HG03064 (cell line): ENCODE results near the gene ZBED1.
"Not testable (repeated sequence)": the region's sequence is repeated elsewhere in the genome, so short reads cannot be mapped to it uniquely, and the experiment has no call there.

Experiments
- ATAC-seq: cut with Tn5 transposase; IDR thresholded peaks from one replicate; pipeline ENCODE4 v1.9.1; 2021; ENCODE audit warnings: low read depth; ENCODE audit not compliant: unreplicated experiment

Gene ZBED1

DNA sequence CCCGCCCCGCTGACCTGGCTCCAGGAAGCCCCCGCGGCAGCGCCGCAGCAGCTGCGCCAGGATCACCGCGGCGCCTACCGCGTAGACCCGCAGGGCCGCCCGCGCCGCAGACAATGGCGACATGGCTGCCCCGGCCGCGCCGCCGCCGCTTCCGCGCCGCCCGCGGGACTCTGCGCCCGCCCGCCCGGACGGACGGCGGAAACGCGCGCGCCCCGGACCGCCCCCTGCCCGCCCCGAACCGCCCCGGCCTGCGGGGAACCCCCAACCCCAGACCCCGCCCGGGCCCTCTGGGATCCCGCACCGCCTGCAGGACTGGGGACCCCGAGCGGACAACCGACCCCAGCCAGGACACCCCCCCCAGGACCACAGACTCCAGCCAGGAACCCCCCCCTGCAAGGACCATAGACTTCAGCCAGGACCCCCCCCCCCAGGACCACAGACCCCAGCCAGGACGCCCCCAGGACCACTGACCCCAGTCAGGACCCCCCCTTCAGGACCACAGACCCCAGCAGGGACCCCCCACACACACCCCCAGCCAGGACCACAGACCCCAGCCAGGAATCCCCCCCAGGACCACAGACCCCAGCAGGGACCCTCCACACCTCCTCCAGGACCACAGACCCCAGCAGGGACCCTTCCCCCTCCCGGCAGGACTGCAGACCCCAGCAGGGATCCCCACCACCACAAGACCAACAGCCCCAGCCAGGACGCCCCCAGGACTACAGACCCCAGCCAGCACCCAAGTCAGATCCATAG, at the start of gene ZBED1, which contains the start of gene DHRSX:
TSS of gene ZBED1 (minus strand) at position 174 of the 756 bp plus-strand sequence. CDS start 10,257 bp downstream, outside the sequence.
TSS of gene DHRSX (minus strand) at position 174 of the 756 bp plus-strand sequence. CDS start at position 123, 51 bp downstream.
- peak; percentile 63 for ATAC-seq

DNA sequence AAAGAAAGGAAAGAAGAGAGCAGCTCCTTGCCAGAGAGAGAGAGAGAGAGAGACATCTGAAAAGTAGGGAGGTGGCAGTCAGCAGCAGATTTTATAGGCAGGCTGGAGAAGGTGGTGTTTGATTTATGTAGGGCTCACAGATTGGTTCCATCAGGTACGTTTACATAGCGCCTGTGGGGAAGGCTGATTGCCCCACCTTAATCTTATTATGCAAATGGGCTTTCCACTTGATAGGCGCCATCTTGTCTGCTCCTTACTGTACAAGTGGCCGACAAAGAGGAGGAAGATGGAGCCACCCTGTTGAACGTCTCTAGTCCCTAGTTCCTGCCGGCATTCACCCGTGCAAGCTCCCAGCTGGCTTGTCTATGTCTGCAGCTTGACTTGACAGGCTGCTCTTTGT, 49.1 kb upstream of the ZBED1 start:
- ATAC-seq, result no peak

DNA sequence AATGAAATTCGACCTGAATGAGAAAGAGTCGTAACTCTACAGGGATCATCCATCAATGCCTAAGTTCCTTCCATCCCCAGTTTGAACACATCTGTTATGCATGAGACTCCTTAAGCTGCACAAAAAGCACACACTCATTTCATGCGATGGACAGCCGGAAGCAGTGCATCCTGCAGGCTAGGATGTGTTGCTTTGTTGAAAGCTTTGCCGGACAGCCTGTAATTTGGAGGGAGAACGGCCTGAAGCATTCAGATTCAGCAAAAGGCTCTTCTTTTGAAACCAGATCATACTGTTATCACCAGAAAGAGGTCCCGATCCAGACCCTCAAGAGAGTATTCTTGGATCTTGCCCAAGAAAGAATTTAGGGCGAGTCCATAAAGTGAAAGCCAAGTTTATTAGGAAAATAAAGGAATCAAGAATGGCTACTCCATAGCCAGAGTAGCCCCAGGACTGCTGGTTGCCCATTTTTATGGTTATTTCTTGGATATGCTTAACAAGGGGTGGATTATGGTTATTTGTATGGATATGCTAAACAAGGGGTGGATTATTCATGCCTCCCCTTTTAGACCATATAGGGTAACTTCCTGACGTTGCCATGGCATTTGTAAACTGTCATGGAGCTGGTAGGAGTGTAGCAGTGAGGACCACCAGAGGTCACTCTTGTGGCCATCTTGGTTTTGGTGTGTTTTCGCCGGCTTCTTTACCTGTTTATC, 48.1 kb upstream of the ZBED1 start:
- ATAC-seq, result no peak

DNA sequence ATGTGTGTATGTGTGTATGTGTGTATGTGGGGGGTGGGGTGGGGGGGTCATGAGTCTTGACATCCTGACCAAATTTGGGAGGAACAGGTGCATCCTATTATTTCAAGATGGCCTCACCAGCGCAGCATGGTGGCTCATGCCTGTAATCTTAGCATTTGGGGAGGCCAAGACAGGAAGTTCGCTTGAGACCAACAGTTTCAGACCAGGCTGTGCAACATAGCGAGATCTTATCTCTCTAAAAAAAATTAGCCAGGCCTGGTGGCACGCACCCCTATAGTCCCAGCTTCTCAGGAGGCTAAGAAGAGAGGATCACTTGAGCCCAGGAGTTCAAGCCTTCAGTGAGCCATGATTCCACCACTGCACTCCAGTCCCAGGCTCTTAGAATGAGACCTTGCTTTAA, 47.0 kb upstream of the ZBED1 start:
- no peak for ATAC-seq

DNA sequence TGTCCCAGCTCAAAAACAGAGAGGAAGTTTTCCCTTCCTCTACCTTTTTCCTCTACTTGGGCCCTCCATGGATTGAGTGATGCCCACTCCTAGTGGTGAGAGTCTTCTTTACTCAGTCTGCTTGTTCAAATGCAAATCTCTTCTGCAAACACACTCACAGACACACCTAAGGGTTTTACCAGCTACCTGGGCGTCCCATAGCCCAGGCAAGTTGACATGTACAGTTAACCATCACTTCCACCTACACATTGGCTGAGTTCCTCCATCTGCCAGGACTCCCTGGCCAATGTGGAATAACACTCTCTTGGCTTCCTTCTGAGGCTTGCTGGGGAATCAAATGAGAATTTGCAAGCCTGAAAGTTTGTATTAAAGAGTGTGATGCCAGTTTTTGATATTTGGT, 45.7 kb upstream of the ZBED1 start:
- no peak for ATAC-seq

DNA sequence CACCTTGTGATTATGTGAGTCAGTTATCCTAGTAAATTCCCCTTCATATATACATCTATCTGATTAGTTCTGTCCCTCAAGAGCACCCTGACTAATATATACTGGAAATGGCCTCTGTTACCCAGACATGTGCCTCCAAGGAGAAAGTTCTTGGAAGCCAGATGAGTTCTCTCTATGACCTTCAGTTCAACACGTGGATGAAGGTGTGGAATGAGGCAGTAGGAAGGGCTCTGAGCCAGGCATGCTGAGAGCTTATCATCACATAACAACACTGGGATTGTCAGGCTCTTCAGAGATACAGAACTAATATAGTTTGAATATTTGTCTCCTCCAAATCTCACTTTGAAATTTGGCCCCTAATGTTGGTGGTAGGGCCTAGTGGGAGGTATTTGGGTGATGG, 44.4 kb upstream of the ZBED1 start:
- ATAC-seq, result no peak

DNA sequence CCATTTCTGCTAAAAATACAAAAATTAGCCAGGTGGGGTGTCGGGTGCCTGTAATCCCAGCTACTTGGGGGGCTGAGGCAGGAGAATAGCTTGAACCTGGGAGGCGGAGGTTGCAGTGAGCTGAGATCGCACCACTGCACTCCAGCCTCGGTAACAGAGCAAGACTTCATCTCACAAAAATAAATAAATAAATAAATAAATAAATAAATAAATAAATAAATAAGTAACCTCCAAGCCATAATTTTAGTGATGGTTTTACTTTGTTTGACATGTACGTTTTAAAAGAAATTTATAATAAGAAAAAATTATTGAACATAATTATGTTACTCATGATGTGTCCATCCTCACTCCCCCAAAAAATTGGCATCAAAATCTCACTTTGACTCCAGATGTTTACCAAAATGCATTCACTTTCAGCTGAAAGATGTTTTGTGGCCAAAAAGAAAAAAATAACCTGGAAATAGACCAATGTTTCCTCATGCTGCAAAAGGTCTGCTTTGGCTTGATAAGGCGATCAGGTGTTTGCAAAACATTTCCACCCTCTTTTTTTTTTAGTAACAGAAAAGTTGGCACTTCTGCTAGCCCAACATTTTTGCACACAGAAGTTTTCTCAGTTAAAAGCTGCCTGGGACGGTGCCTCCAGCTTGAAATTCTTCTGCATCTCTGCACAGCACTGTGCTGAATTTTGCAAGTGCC, 42.2 kb upstream of the ZBED1 start:
- no peak for ATAC-seq

DNA sequence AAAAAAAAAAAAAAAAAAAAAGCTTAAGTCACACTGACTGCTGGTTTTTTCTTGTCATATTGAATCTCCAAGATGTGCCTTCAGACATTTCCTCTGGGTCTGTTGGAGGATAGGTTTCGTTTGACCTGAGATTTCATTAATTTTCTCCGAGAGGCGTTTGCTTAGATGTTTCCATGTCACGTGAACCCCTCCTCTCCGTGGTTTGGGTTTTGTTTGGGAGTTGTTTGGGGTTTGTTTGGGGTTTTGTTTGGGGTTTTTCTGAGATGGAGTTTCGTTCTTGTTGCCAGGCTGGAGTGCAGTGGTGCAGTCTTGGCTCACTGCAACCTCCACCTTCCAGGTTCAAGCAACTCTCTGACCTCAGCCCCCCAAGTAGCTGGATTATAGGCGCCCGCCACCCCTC, 40.8 kb upstream of the ZBED1 start:
- ATAC-seq, result no peak

DNA sequence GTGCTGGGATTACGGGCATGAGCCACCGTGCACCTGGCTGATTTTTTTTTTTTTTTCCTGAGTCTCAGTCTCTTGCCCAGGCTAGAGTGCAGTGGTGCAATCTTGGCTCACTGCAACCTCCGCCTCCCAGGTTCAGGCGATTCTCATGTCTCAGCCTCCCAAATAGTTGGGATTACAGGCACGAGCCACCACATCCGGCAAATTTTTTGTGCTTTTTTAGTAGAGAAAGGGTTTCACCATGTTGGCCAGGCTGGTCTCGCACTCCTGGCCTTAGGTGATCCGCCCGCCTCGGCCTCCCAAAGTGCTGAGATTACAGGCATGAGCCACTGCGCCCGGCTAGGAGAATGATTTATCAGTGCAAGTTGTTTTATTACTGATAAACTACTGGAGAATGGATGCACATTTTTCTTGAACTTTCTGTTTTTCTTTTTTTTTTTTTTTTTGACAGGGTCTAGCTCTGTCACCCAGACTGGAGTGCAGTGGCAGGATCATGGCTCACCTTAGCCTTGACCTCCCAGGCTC, 39.7 kb upstream of the ZBED1 start:
- no peak for ATAC-seq

DNA sequence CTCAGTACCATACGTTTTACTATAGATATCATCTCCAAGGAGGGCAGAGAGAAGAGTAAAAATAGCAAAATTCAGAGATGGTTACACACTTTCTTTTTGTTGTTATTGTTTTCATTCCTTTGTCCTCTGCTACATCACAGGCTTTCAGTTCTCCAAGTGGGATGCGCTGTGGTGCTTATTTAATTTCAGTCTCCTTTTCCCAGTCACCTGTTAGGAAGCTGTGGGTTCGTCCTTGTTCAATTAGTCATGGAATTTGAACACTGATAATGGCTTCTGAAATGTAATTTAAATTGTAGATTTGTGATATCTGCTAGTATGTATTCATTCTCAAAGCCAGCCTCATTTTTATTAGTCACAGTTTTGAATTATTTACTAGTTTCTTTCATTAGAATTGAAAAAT, 38.8 kb upstream of the ZBED1 start:
- no peak for ATAC-seq

DNA sequence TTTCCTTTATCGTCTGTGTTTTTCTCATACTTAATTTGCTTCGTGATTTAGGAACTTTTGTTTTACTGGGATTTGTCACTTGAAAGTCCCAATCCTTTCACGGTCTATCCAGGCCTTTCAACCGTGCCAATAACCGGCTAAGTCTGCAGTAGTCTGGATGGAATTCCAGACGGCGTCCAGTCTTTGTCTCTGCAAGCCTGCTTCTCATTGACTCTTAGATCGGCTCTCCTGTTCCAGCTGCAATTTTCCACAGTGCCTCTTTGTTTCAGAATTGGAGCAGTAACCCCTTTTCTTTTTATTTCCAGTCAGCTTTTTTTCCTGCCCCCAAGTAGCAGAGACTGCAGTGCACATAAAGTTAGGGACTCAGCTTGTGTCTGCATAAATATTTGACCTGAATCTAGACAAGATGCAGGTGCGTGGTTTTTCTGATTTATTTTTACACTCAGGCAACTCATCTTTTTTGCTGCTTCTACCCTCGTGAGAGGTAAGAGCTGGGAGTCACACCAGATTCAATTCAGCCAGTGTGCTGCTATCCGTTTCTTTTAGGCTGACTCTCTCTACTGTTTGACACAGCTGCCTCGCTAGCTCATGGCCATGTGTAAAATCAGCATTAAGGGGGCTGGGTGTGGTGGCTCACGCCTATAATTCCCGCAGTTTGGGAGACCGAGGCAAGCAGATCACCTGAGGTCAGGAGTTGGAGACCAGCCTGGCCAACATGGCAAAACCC, 37.4 kb upstream of the ZBED1 start:
- ATAC-seq, result no peak

DNA sequence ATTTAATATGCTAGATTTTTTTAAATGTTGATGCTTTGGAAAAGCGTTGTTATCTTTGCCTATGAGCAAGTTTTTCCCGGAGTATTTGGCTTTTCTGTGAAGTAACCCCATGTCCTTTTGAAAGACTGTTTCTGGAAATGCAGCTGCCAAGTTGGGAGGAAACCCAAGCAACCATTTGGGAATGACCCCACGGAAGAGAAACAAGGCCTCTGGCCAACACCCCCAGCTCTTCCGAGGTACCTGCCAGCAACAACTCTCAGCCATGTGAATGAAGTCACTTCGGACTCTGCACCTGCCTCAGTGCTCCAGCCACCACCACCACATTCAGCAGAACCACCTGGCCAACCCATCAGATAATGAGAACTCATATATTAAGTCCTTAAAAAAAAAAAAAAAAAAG, 36.2 kb upstream of the ZBED1 start:
- no peak for ATAC-seq

DNA sequence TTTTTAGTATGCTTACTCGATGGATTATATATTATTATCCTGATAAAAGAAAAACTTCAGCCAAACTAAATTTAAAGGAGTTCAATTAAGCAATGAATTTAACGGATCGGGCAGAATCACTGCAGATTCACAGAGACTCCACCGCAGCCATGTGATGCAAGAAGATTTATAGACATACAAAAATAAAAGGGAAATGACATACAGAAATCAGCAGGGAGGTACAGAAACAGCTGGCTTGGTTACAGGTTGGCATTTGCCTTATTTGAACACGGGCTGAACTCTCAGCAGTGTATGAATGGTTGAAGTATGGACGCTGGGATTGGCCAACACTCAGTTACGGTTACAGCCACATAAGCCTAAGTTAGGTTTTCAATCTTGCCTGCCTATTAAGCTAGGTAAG, 35.4 kb upstream of the ZBED1 start:
- ATAC-seq, result no peak

DNA sequence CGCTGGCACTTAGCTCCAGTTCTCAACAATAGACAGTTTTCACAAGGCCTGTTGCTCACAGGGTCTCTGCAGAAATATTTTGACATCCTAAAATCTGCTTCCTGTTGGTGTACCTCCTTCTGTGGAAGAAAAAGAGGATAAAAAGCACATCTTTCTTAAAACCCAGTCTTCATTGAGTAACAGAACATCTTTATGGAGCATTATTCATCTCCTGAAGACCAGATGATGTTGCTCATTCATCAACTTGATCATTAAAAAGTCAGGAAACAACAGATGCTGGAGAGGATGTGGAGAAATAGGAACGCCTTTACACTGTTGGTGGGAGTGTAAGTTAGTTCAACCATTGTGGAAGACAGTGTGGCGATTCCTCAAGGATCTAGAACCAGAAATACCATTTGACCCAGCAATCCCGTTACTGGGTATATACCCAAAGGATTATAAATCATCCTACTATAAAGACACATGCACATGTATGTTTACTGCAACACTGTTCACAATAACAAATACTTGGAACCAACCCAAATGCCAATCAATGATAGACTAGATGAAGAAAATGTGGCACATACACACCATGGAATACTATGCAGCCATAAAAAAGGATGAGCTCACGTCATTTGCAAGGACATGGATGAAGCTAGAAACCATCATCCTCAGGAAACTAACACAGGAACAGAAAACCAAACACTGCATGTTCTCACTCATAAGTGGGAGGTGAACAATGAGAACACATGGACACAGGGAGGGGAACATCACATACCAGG, 33.7 kb upstream of the ZBED1 start:
- ATAC-seq, result not testable (repeated sequence)

DNA sequence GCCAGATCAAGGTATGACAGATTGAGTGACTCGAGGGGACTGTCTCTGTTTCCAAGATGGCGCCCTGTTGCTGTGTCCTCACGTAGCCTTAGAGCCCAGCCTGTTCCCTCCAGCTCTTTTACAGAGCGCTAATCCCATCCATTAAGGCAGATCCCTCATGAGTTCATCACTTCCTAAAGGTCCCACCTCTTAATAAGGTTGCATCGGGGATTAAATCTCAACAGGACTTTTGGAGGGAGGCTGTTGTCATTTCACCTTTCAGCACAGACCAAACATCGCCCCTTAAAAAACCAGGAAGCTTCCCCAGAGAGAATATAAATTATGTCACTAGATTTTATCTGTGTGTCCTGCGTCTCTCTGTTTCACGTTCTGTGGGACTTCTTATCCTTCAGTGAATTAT, 32.6 kb upstream of the ZBED1 start:
- ATAC-seq, result no peak

DNA sequence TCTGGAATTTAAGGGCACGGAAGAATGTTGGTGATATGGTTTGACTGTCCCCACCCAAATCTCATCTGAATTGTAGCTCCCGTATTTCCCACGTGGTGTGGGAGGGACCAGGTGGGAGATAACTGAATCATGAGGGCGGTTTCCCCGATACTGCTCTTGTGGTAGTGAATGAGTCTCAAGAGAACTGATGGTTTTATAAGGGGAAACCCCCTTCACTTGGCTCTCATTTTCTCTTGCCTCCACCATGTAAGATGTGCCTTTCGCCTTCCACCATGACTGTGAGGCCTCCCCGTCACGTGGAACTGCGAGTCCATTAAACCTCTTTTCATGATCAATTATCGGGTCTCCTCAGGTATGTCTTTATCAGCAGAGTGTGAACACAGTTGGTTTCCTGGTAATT, 25.6 kb upstream of the ZBED1 start:
- no peak for ATAC-seq

DNA sequence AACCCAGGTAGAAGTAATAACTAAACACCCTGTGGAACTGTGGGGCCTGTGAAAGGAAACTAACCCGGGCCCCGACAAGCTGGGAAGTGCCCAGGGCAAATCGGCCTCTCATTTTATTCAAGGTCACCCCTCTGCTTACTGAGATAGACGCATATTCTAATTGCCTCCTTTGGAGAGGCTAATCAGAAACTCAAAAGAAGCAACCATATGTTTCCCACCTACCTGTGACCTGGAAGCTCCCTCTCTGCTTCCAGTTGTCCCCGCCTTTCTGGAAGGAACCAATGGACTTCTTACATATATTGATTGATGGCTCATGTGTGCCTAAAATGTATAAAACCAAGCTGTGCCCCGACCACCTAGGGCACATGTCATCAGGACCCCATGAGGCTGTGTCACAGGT, 23.1 kb upstream of the ZBED1 start:
- no peak for ATAC-seq

DNA sequence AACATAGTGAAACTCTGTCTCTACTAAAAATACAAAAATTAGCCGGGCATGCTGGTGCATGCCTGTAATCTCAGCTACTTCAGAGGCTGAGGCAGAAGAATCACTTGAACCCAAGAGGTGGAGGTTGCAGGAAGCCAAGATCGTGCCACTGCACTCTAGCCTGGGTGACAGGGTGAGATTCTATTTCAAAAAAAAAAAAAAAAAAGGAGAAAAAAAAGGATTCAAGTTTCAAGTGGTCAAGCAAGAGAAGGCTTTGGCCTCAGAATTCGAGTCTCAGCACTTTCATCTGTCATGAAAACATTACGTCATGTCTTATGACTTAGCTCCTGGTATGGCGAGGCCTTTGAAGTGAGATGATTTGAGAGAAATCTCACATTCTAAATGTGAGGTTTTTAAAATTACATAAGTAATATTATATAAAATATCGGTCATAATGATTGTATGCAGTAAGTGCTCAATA, 21.2 kb upstream of the ZBED1 start:
- no peak for ATAC-seq

DNA sequence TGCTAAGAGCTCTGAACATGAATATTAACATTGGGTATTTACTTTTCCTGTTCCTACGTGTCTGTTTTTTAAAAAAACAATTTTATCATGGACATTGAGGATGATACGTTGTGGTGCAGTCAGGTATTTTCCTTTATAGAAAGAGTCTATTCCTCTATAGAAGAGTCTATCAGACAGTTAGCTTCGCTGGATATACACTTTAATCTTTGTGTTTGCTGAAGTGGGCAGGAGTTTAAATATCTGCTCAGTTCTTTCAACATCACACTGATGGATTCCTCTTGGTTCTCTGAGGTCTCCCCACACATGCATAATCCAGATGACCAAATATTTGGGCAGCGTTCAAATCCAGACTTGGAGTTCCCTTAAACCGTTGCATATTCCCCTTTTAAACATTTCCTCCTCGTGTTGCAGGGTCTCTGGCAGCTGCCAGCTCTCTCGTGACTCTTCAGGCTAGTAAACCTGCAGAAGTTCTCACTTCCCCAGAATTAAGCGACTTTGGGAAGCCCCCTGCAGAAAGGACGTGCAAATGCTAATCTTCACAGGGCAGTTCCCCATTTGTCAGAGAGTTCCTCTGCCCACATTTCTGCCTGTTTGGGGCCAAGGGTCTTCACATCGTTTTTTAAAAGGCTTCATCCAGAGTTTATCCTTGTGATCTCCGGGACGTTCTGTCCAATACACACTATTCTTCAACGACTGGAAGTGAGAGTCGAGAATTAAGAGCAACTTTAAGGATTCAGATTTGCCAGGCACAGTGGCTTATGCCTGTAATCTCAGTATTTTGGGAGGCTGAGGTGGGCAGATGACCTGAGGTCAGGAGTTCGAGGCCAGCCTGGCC, 20.5 kb upstream of the ZBED1 start:
- ATAC-seq, result peak; percentile 71
